Astrocyte (in vitro differentiated cells and primary cell): ENCODE measurements around the gene USP15. TPM values are rescaled to one million over a fixed set of nuclear protein-coding genes. Genes with fewer than 3 reads are reported as not detected.

Source experiments
- DNase-seq: peaks from one replicate; pipeline ENCODE4 v3.0.0-alpha.2; 2010; ENCODE audit warnings: low read depth
- FAIRE-seq: peaks from 2 replicates; lab custom pipeline; 2011; peaks lifted over from hg19 to GRCh38; lab: Jason Lieb, UNC
- H2AFZ ChIP-seq: 2 replicates; pipeline ENCODE4 v1.6.0; 2012; ENCODE audit warnings: low read depth, low read length, inconsistent platforms
- H3K27ac ChIP-seq: 2 replicates; pipeline ENCODE4 v1.5.1; 2011; ENCODE audit warnings: low read depth, low read length, inconsistent platforms
- H3K27me3 ChIP-seq: 2 replicates; pipeline ENCODE4 v1.6.0; 2011; ENCODE audit warnings: low read length, inconsistent platforms; ENCODE audit not compliant: insufficient read depth
- H3K36me3 ChIP-seq: 2 replicates; pipeline ENCODE4 v1.5.1; 2011; ENCODE audit warnings: low read length, inconsistent platforms; ENCODE audit not compliant: insufficient read depth
- H3K4me1 ChIP-seq: 2 replicates; pipeline ENCODE4 v1.5.1; 2011; ENCODE audit warnings: low read length, inconsistent platforms; ENCODE audit not compliant: insufficient read depth
- H3K4me2 ChIP-seq: 2 replicates; pipeline ENCODE4 v1.6.0; 2012; ENCODE audit warnings: low read length, inconsistent platforms
- H3K4me3 ChIP-seq: 2 replicates; pipeline ENCODE4 v1.5.1; 2011; ENCODE audit warnings: low read depth, mild to moderate bottlenecking, low read length, inconsistent platforms; ENCODE audit not compliant: insufficient read depth
- H3K79me2 ChIP-seq: 2 replicates; pipeline ENCODE4 v1.6.0; 2012; ENCODE audit warnings: mild to moderate bottlenecking, low read length, inconsistent platforms; ENCODE audit not compliant: insufficient read depth
- H3K9ac ChIP-seq: 2 replicates; pipeline ENCODE4 v1.6.0; 2012; ENCODE audit warnings: mild to moderate bottlenecking, low read length, inconsistent platforms
- H3K9me3 ChIP-seq: 2 replicates; pipeline ENCODE4 v1.5.1; 2012; ENCODE audit warnings: low read depth, mild to moderate bottlenecking, low read length, inconsistent platforms; ENCODE audit not compliant: insufficient read depth
- H4K20me1 ChIP-seq: 2 replicates; pipeline ENCODE4 v1.6.0; 2012; ENCODE audit warnings: low read length, inconsistent platforms; ENCODE audit not compliant: insufficient read depth
- H3K27ac Mint-ChIP-seq: one replicate; pipeline ENCODE4 v1.8.0; 2021; ENCODE audit warnings: mild to moderate bottlenecking, mixed read lengths; ENCODE audit not compliant: unreplicated experiment
- H3K27me3 Mint-ChIP-seq: one replicate; pipeline ENCODE4 v1.8.0; 2021; ENCODE audit warnings: low read depth, mixed read lengths; ENCODE audit not compliant: unreplicated experiment
- H3K36me3 Mint-ChIP-seq: one replicate; pipeline ENCODE4 v1.8.0; 2021; ENCODE audit warnings: low read depth, mixed read lengths; ENCODE audit not compliant: unreplicated experiment
- H3K4me1 Mint-ChIP-seq: one replicate; pipeline ENCODE4 v1.8.0; 2021; ENCODE audit warnings: low read depth, mixed read lengths; ENCODE audit not compliant: unreplicated experiment
- H3K4me3 Mint-ChIP-seq: one replicate; pipeline ENCODE4 v1.8.0; 2021; ENCODE audit warnings: mild to moderate bottlenecking, moderate library complexity, mixed read lengths; ENCODE audit not compliant: unreplicated experiment
- H3K9me3 Mint-ChIP-seq: one replicate; pipeline ENCODE4 v1.8.0; 2021; ENCODE audit warnings: mild to moderate bottlenecking, mixed read lengths; ENCODE audit not compliant: unreplicated experiment
- CTCF ChIP-seq: IDR thresholded peaks from 2 replicates; pipeline ENCODE4 v1.5.1; 2011; ENCODE audit warnings: low read depth, mild to moderate bottlenecking, inconsistent platforms, low read length, moderate library complexity; ENCODE audit not compliant: insufficient read depth
- EZH2 ChIP-seq: IDR thresholded peaks from 2 replicates; pipeline ENCODE4 v1.6.1; 2012; ENCODE audit warnings: mild to moderate bottlenecking, low read length, inconsistent platforms; ENCODE audit not compliant: insufficient read depth
- total RNA-seq: library from RNA; stranded (reverse); gene quantifications from 2 replicates; pipeline ENCODE4 v1.2.1, GENCODE V29; 2021

Gene USP15
- total RNA-seq, 1 donor from 2014 or later = 81.9 TPM

GRCh38 chr12:62299617-62300016, 39.4 kb downstream of the USP15 start:
- no peaks in the 10 kb centered on the region for H3K27me3 ChIP-seq
- no peak for TF ChIP-seq CTCF
- no peak for TF ChIP-seq EZH2
- no peaks in the 10 kb centered on the region for H3K4me1 ChIP-seq
- no peak overlapping the region for H3K4me3 ChIP-seq
- H2AFZ ChIP-seq = no peak overlapping the region
- no peaks in the 10 kb centered on the region for H3K9me3 ChIP-seq
- H3K27ac Mint-ChIP-seq = no peak overlapping the region
- no peaks in the 10 kb centered on the region for H3K27me3 Mint-ChIP-seq
- DNase-seq (no peak), FAIRE-seq (no peak)
- peaks cover 12% of the 10 kb centered on the region for H3K4me1 Mint-ChIP-seq
- H3K36me3 Mint-ChIP-seq = peaks cover 45% of the 10 kb centered on the region
- peaks cover 44% of the 10 kb centered on the region for H3K79me2 ChIP-seq
- H4K20me1 ChIP-seq = peaks cover 48% of the 10 kb centered on the region
- H3K9me3 Mint-ChIP-seq = no peaks in the 10 kb centered on the region
- H3K27ac ChIP-seq = no peak overlapping the region
- H3K4me2 ChIP-seq = no peak overlapping the region
- H3K36me3 ChIP-seq = peaks cover 15% of the 10 kb centered on the region
- H3K4me3 Mint-ChIP-seq = peak overlapping the region; percentile 27
- H3K9ac ChIP-seq = no peak overlapping the region

- peaks cover 24% of the 10 kb centered on the region for H3K36me3 ChIP-seq
- Mint-ChIP-seq H3K4me1 (peaks cover 12% of the 10 kb centered on the region), H3K36me3 (peaks cover 44% of the 10 kb centered on the region), H3K27ac (no peak overlapping the region), H3K27me3 (no peaks in the 10 kb centered on the region), H3K4me3 (no peak overlapping the region), H3K9me3 (no peaks in the 10 kb centered on the region)
- H3K27me3 ChIP-seq = no peaks in the 10 kb centered on the region
- H4K20me1 ChIP-seq = peaks cover 36% of the 10 kb centered on the region
- no peaks in the 10 kb centered on the region for H3K9me3 ChIP-seq
- H3K9ac ChIP-seq = no peak overlapping the region
- no peak overlapping the region for H3K4me3 ChIP-seq
- FAIRE-seq = no peak
- TF ChIP-seq EZH2 (no peak), CTCF (no peak)
- H3K4me2 ChIP-seq = no peak overlapping the region
- H2AFZ ChIP-seq = no peak overlapping the region
- H3K79me2 ChIP-seq = peaks cover 47% of the 10 kb centered on the region
- no peak for DNase-seq
- H3K4me1 ChIP-seq = no peaks in the 10 kb centered on the region
- no peak overlapping the region for H3K27ac ChIP-seq
These were observed 41.0 kb downstream of the USP15 start for GRCh38 chr12:62301080-62301798.

- H3K9me3 ChIP-seq = no peaks in the 10 kb centered on the region
- Mint-ChIP-seq H3K9me3 (no peaks in the 10 kb centered on the region), H3K27me3 (no peaks in the 10 kb centered on the region), H3K4me3 (no peak overlapping the region), H3K4me1 (peaks cover 7% of the 10 kb centered on the region), H3K36me3 (peaks cover 42% of the 10 kb centered on the region), H3K27ac (no peak overlapping the region)
- H3K4me3 ChIP-seq = no peak overlapping the region
- H3K79me2 ChIP-seq = peaks cover 47% of the 10 kb centered on the region
- no peak overlapping the region for H2AFZ ChIP-seq
- no peak overlapping the region for H3K9ac ChIP-seq
- H3K36me3 ChIP-seq = peaks cover 25% of the 10 kb centered on the region
- no peak for FAIRE-seq
- H3K27ac ChIP-seq = no peak overlapping the region
- peaks cover 34% of the 10 kb centered on the region for H4K20me1 ChIP-seq
- no peaks in the 10 kb centered on the region for H3K27me3 ChIP-seq
- no peak overlapping the region for H3K4me2 ChIP-seq
- TF ChIP-seq CTCF (no peak), EZH2 (no peak)
- no peaks in the 10 kb centered on the region for H3K4me1 ChIP-seq
- no peak for DNase-seq
These were observed 41.6 kb downstream of the USP15 start for GRCh38 chr12:62301799-62302133.
